Peyer's patch (tissue), 4 donors: Measurements from ENCODE around the gene SSX2IP.

Experiments used
- CTCF ChIP-seq, 6 experiments: fragments of 450-650 bp in 4 of 6; fragments of 200-600 bp in 2 of 6; sonication (generic) in 1 of 6; IDR thresholded peaks; one replicate each; pipeline ENCODE4 v1.5.1; 2017 to 2019; ENCODE audit warnings: antibody characterized with exemption in 6 of 6, mild to moderate bottlenecking in 3 of 6, moderate library complexity in 1 of 6
- POLR2A ChIP-seq, 2 donors: fragments of 450-650 bp; IDR thresholded peaks; one replicate each; pipeline ENCODE4 v1.5.1; 2017; ENCODE audit warnings: antibody characterized with exemption in 2 of 2, mild to moderate bottlenecking in 2 of 2, moderate library complexity in 2 of 2

GRCh38 chr1:84634536-84635205, 55.6 kb downstream of the SSX2IP start:
- TF ChIP-seq CTCF (IDR thresholded peaks at IDR 0.05) (no peak), POLR2A (IDR thresholded peaks at IDR 0.05) (peak in 1 of 2 donors; percentile 17)
